IMR-90 (cell line): ENCODE data around the gene USP16. TPM values are rescaled to one million over a fixed set of nuclear protein-coding genes. Genes with fewer than 3 reads are reported as not detected.
A peak's percentile ranks its signal among the peaks of the same experiment; 100 is the strongest.

Experiments
- ATAC-seq: fragments of 200-7000 bp; cut with Tn5 transposase; 2 replicates; pipeline ENCODE4 v1.9.1; 2020; ENCODE audit warnings: low read depth, mild to moderate bottlenecking, moderate library complexity
- BruUV-seq: library from RNA; stranded (reverse); fragments of 400-500 nt; replicated peaks from 2 replicates; lab custom pipeline; 2021; lab: Mats Ljungman, UMichigan
- CTCF ChIA-PET: fragments of 300-600 bp; formaldehyde crosslinking; extraction: SDS; loops from one replicate; lab custom pipeline; 2021; ENCODE audit warnings: antibody characterized with exemption; lab: Yijun Ruan, JAX
- POLR2A ChIA-PET: fragments of 300-600 bp; sonication (Branson Sonifier 250); formaldehyde crosslinking; loops from one replicate; lab custom pipeline; 2022; ENCODE audit warnings: antibody characterized with exemption; ENCODE audit not compliant: unreplicated experiment; lab: Charles Lee
- DNase-seq: peaks from one replicate; pipeline ENCODE4 v3.0.0; 2013
- H2AFZ ChIP-seq: replicated peaks from 2 replicates; pipeline ENCODE3; 2013; ENCODE audit warnings: low read length, mild to moderate bottlenecking; ENCODE audit not compliant: poor library complexity
- H2AK5ac ChIP-seq: 2 replicates; pipeline ENCODE4 v1.6.1; 2013; ENCODE audit warnings: low read depth, low read length, inconsistent platforms
- H2AK9ac ChIP-seq: replicated peaks from 2 replicates; pipeline ENCODE3; 2013; ENCODE audit warnings: mild to moderate bottlenecking, low read depth, low read length, moderate library complexity; ENCODE audit not compliant: poor library complexity
- H2BK120ac ChIP-seq: 2 replicates; pipeline ENCODE4 v1.6.1; 2013; ENCODE audit warnings: low read depth, low read length, inconsistent platforms
- H2BK15ac ChIP-seq: 3 replicates; pipeline ENCODE4 v1.6.1; 2013; ENCODE audit warnings: low read depth, low read length, inconsistent platforms
- H2BK20ac ChIP-seq: 2 replicates; pipeline ENCODE4 v1.6.1; 2013; ENCODE audit warnings: low read depth, mild to moderate bottlenecking, inconsistent platforms, low read length, moderate library complexity
- H2BK5ac ChIP-seq: 2 replicates; pipeline ENCODE4 v1.6.1; 2013; ENCODE audit warnings: mild to moderate bottlenecking, low read depth, low read length, inconsistent platforms; ENCODE audit not compliant: poor library complexity, severe bottlenecking
- H3K14ac ChIP-seq: replicated peaks from 2 replicates; pipeline ENCODE4 v1.6.1; 2013; ENCODE audit warnings: low read depth, low read length, inconsistent platforms
- H3K18ac ChIP-seq: 2 replicates; pipeline ENCODE4 v1.6.1; 2013; ENCODE audit warnings: low read depth, low read length, control low read depth
- H3K23ac ChIP-seq: 2 replicates; pipeline ENCODE4 v1.6.1; 2013; ENCODE audit warnings: low read depth, low read length, inconsistent platforms
- H3K27ac ChIP-seq: 2 replicates; pipeline ENCODE4 v1.5.1; 2013; ENCODE audit warnings: mild to moderate bottlenecking, control low read depth, low read length; ENCODE audit not compliant: insufficient read depth
- H3K27me3 ChIP-seq: 2 replicates; pipeline ENCODE4 v1.6.1; 2013; ENCODE audit warnings: low read length; ENCODE audit not compliant: control insufficient read depth, insufficient read depth
- H3K36me3 ChIP-seq: 2 replicates; pipeline ENCODE4 v1.6.1; 2013; ENCODE audit warnings: low read length, mixed read lengths; ENCODE audit not compliant: control insufficient read depth, insufficient read depth
- H3K4ac ChIP-seq: 2 replicates; pipeline ENCODE4 v1.6.1; 2013; ENCODE audit warnings: low read depth, low read length, inconsistent platforms
- H3K4me1 ChIP-seq: 2 replicates; pipeline ENCODE4 v1.6.1; 2013; ENCODE audit warnings: low read length, mixed read lengths; ENCODE audit not compliant: control insufficient read depth, insufficient read depth
- H3K4me2 ChIP-seq: 2 replicates; pipeline ENCODE4 v1.6.1; 2013; ENCODE audit warnings: low read depth, mild to moderate bottlenecking, control low read depth, low read length, moderate library complexity
- H3K4me3 ChIP-seq: 2 replicates; pipeline ENCODE4 v1.5.1; 2013; ENCODE audit warnings: low read depth, mild to moderate bottlenecking, control low read depth, low read length, moderate library complexity; ENCODE audit not compliant: insufficient read depth
- H3K56ac ChIP-seq: 2 replicates; pipeline ENCODE4 v1.6.1; 2013; ENCODE audit warnings: low read length, inconsistent platforms; ENCODE audit not compliant: insufficient read depth; ENCODE audit errors: extremely low read depth
- H3K79me1 ChIP-seq, 2 experiments: 2 replicates each; pipeline ENCODE4 v1.6.1; 2013; ENCODE audit warnings: low read length in 2 of 2, inconsistent platforms in 1 of 2, low read depth in 1 of 2
- H3K9ac ChIP-seq: 2 replicates; pipeline ENCODE4 v1.6.1; 2013; ENCODE audit warnings: low read depth, low read length, control low read depth
- H3K9me1 ChIP-seq: 2 replicates; pipeline ENCODE4 v1.6.1; 2013; ENCODE audit warnings: low read length, inconsistent platforms; ENCODE audit not compliant: insufficient read depth
- H3K9me3 ChIP-seq: 2 replicates; pipeline ENCODE4 v1.6.1; 2013; ENCODE audit warnings: low read length; ENCODE audit not compliant: control insufficient read depth, insufficient read depth
- H4K20me1 ChIP-seq: 2 replicates; pipeline ENCODE4 v1.6.1; 2013; ENCODE audit warnings: low read length, inconsistent platforms; ENCODE audit not compliant: insufficient read depth
- H4K5ac ChIP-seq: 2 replicates; pipeline ENCODE4 v1.6.1; 2013; ENCODE audit warnings: mild to moderate bottlenecking, low read depth, low read length, control low read depth
- H4K8ac ChIP-seq, 2 experiments: 2 replicates each; pipeline ENCODE4 v1.6.1; 2013; ENCODE audit warnings: low read depth in 2 of 2, low read length in 2 of 2, control low read depth in 1 of 2, inconsistent platforms in 1 of 2
- H4K91ac ChIP-seq: 2 replicates; pipeline ENCODE4 v1.6.1; 2013; ENCODE audit warnings: low read depth, low read length, inconsistent platforms; ENCODE audit not compliant: insufficient read depth
- BHLHE40 ChIP-seq: fragments of 150-350 bp; IDR thresholded peaks from 2 replicates; pipeline ENCODE4 v1.6.1; 2016; ENCODE audit warnings: mild to moderate bottlenecking, low read depth, low read length
- CEBPB ChIP-seq: IDR thresholded peaks from 2 replicates; pipeline ENCODE4 v1.6.1; 2012; ENCODE audit warnings: low read depth, low read length, improper control_type of control experiment
- CHD1 ChIP-seq: IDR thresholded peaks from 2 replicates; pipeline ENCODE4 v1.6.1; 2012; ENCODE audit warnings: low read depth, low read length, improper control_type of control experiment
- CTCF ChIP-seq: conservative IDR thresholded peaks from 2 replicates; pipeline ENCODE4 v1.5.1; 2012; ENCODE audit warnings: mild to moderate bottlenecking, low read depth, low read length, improper control_type of control experiment
- FOS ChIP-seq: fragments of 150-350 bp; IDR thresholded peaks from 2 replicates; pipeline ENCODE4 v1.6.1; 2016; ENCODE audit warnings: low read depth, low read length
- POLR2A ChIP-seq: IDR thresholded peaks from 2 replicates; pipeline ENCODE4 v1.6.1; 2012; ENCODE audit warnings: mild to moderate bottlenecking, low read depth, low read length
- RAD21 ChIP-seq: IDR thresholded peaks from 2 replicates; pipeline ENCODE4 v1.6.1; 2012; ENCODE audit warnings: low read length, improper control_type of control experiment
- RFX5 ChIP-seq: IDR thresholded peaks from 2 replicates; pipeline ENCODE4 v1.8.0; 2012; ENCODE audit warnings: low read depth, mild to moderate bottlenecking, low read length, moderate library complexity
- SMC3 ChIP-seq: fragments of 150-350 bp; IDR thresholded peaks from 2 replicates; pipeline ENCODE4 v1.6.1; 2016; ENCODE audit warnings: low read depth, mild to moderate bottlenecking, antibody characterized with exemption, low read length, moderate library complexity
- USF2 ChIP-seq: fragments of 150-350 bp; IDR thresholded peaks from 2 replicates; pipeline ENCODE4 v1.6.1; 2017; ENCODE audit warnings: mild to moderate bottlenecking, antibody characterized with exemption, low read length, low read depth
- WGBS, 2 experiments: methylation state at CpG; one replicate each; pipeline versions ENCODE4 v1.1.5 to v1.1.7; 2013; ENCODE audit warnings: missing lambda C conversion rate in 2 of 2; ENCODE audit not compliant: insufficient read length in 1 of 2; ENCODE audit errors: extremely low coverage in 2 of 2; 5-methylcytosine and 5-hydroxymethylcytosine counted together
- dilution Hi-C: fragments of 300-500 bp; cut with HindIII; formaldehyde crosslinking; loops from one replicate; pipeline ENCODE4 v1.14.3; 2018; ENCODE audit warnings: low sequenced_read_pairs; ENCODE audit not compliant: unreplicated experiment
- in situ Hi-C: fragments of 300-500 bp; cut with MboI; formaldehyde crosslinking; loops from 3 replicates; pipeline ENCODE4 v1.14.3; 2019; ENCODE audit warnings: low sequenced_read_pairs, inconsistent platforms, mixed read lengths
- intact Hi-C: fragments of 100-400 bp; cut with micrococcal nuclease; formaldehyde crosslinking; loops from 2 replicates; pipeline ENCODE4 v1.10.0; 2022
- polyA plus RNA-seq, 3 experiments: library from polyadenylated mRNA; depleted of rRNA; stranded (reverse); fragments of >200 nt; gene quantifications; 2 replicates each; pipeline ENCODE4 v1.2.3, GENCODE V29; 2012; ENCODE audit warnings: low replicate concordance in 1 of 3
- total RNA-seq: library from RNA; depleted of rRNA; stranded (reverse); fragments of >200 nt; gene quantifications from 2 replicates; pipeline ENCODE4 v1.2.3, GENCODE V29; 2012
- TF ChIP-seq, protein P1 (sequence below): fragments of 150-350 bp; IDR thresholded peaks from 2 replicates; pipeline ENCODE4 v1.6.1; 2016; ENCODE audit warnings: low read depth, mild to moderate bottlenecking, low read length, moderate library complexity, borderline replicate concordance

USP16 gene
- total and polyA plus RNA-seq, 2 of the 4 experiments (the other 2 are of a cell fraction): 15.5 to 28.7 TPM

- Histone ChIP-seq H2BK120ac (peak overlapping the region; percentile 98; the same call in 1 of the 2 replicates), H3K4ac (peak overlapping the region; percentile 98; the same call in 1 of the 2 replicates), H4K5ac (no peak overlapping the region; the same call in 1 of the 2 replicates), H2AK5ac (no peak overlapping the region), H3K9ac (no peak overlapping the region), H2BK15ac (no peak overlapping the region; the same call in 2 of the 3 replicates), H3K9me1 (peaks cover 4% of the 10 kb centered on the region; the same call in 1 of the 2 replicates), H3K56ac (peak overlapping the region; percentile 81), H3K18ac (peak overlapping the region; percentile 96), H2AK9ac (no peak overlapping the region), H3K27ac (0 out of 2 replicates have a peak overlapping the region, but pooled peaks have one; percentile 94), H3K4me1 (peaks cover 17% of the 10 kb centered on the region), H2BK5ac (peak overlapping the region; percentile 97), H4K8ac (peak overlapping the region; percentile 85 to 88), H3K27me3 (no peaks in the 10 kb centered on the region), H2BK20ac (peak overlapping the region; percentile 99; the same call in 1 of the 2 replicates), H4K91ac (no peak overlapping the region), H3K9me3 (no peaks in the 10 kb centered on the region), H3K23ac (0 out of 2 replicates have a peak overlapping the region, but pooled peaks have one; percentile 81), H2AFZ (no peak overlapping the region), H3K4me2 (peak overlapping the region; percentile 51; the same call in 1 of the 2 replicates), H3K4me3 (no peak overlapping the region), H3K14ac (no peak overlapping the region), H3K79me1 (peaks cover 0 to 11% of the 10 kb centered on the region in 2 experiments; a peak in 2 of 4 replicates), H4K20me1 (no peaks in the 10 kb centered on the region), H3K36me3 (no peaks in the 10 kb centered on the region)
- WGBS, 2 experiments: no CpG with 5 or more reads among the region's 1 CpG
- dilution Hi-C loops (no loop called here), in situ Hi-C loops (loop anchor here (25.0 kb wide), 1 partner anchor 1996 kb away; no protein-coding TSS in a partner anchor), intact Hi-C loops (loop anchor here (5.0 kb wide), 5 partner anchors 56 to 1996 kb away; no protein-coding TSS in a partner anchor)
- CTCF ChIA-PET: interaction anchor here (0.6 to 2.3 kb wide), 4 partner anchors 64 to 232 kb away, joined by 3 to 9 read pairs (median 3); no protein-coding TSS in a partner anchor
- no peak for TF ChIP-seq CTCF
- peak; percentile 22; the same call in 1 of the 2 replicates for TF ChIP-seq BHLHE40
- TF ChIP-seq CEBPB: peak; percentile 67
- peak; percentile 17 for TF ChIP-seq RAD21
- TF ChIP-seq POLR2A: no peak
- peak; percentile 31; the same call in 1 of the 2 replicates for TF ChIP-seq SMC3
- TF ChIP-seq FOS: peak; percentile 69
- TF ChIP-seq USF2: no peak
- no peak for TF ChIP-seq CHD1
- no peak for TF ChIP-seq RFX5
- TF ChIP-seq, protein P1, sequence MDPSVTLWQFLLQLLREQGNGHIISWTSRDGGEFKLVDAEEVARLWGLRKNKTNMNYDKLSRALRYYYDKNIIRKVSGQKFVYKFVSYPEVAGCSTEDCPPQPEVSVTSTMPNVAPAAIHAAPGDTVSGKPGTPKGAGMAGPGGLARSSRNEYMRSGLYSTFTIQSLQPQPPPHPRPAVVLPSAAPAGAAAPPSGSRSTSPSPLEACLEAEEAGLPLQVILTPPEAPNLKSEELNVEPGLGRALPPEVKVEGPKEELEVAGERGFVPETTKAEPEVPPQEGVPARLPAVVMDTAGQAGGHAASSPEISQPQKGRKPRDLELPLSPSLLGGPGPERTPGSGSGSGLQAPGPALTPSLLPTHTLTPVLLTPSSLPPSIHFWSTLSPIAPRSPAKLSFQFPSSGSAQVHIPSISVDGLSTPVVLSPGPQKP: no peak
- DNase-seq (peak; percentile 84), ATAC-seq (peak; percentile 75)
- POLR2A ChIA-PET: no interaction called here
- no TSS peak for BruUV-seq
Observed at GRCh38 chr21:29091033-29091432, 66.6 kb downstream of the USP16 start.
